CD14-positive monocyte (primary cell): ENCODE data around the gene PLOD1. TPM values are rescaled to one million over a fixed set of nuclear protein-coding genes. Genes with fewer than 3 reads are reported as not detected.

ENCODE experiments used
- DNase-seq, 3 donors: peaks; one replicate each; pipeline ENCODE4 v3.0.0-alpha.2; 2011 to 2022
- H2AFZ ChIP-seq: 2 replicates; pipeline ENCODE4 v1.6.0; 2012; ENCODE audit warnings: mild to moderate bottlenecking, low read depth, low read length, inconsistent platforms; ENCODE audit not compliant: insufficient read depth, poor library complexity, severe bottlenecking
- H3K27ac ChIP-seq, 2 donors: 1 replicate in 1 of 2; 2 replicates in 1 of 2; pipeline ENCODE4 v1.5.1; 2012 to 2013; ENCODE audit warnings: low read length in 2 of 2, control low read depth in 1 of 2, inconsistent platforms in 1 of 2, low read depth in 1 of 2, mild to moderate bottlenecking in 1 of 2
- H3K27me3 ChIP-seq, 2 donors: one replicate each; pipeline versions ENCODE4 v1.6.0 to v1.6.1; 2011 to 2013; ENCODE audit warnings: low read length in 2 of 2; ENCODE audit not compliant: control insufficient read depth in 2 of 2, insufficient read depth in 2 of 2
- H3K36me3 ChIP-seq, 2 donors: replicated peaks in 1 of 2; 1 replicate in 1 of 2; 2 replicates in 1 of 2; pipeline versions ENCODE4 v1.5.1 to v1.6.1; 2012 to 2013; ENCODE audit warnings: low read length in 2 of 2, control low read depth in 1 of 2, inconsistent platforms in 1 of 2, mild to moderate bottlenecking in 1 of 2; ENCODE audit not compliant: insufficient read depth in 2 of 2, control insufficient read depth in 1 of 2
- H3K4me1 ChIP-seq, 2 donors: 1 replicate in 1 of 2; 2 replicates in 1 of 2; pipeline versions ENCODE4 v1.5.1 to v1.6.1; 2012 to 2013; ENCODE audit warnings: low read length in 2 of 2, control low read depth in 1 of 2, inconsistent platforms in 1 of 2, mild to moderate bottlenecking in 1 of 2, moderate library complexity in 1 of 2; ENCODE audit not compliant: insufficient read depth in 2 of 2, control insufficient read depth in 1 of 2
- H3K4me2 ChIP-seq: replicated peaks from 2 replicates; pipeline ENCODE3; 2012; ENCODE audit warnings: low read length, moderate library complexity, mild to moderate bottlenecking; ENCODE audit not compliant: poor library complexity, severe bottlenecking; ENCODE audit errors: extremely low read depth
- H3K4me3 ChIP-seq, 3 experiments: fragments of 200-600 bp in 1 of 3; sonication (generic) in 1 of 3; replicated peaks in 1 of 3; 1 replicate in 2 of 3; 2 replicates in 1 of 3; pipeline ENCODE4 v1.5.1; 2011 to 2013; ENCODE audit warnings: low read length in 3 of 3, mild to moderate bottlenecking in 3 of 3, control low read depth in 2 of 3, low read depth in 2 of 3, inconsistent platforms in 1 of 3, moderate library complexity in 1 of 3
- H3K79me2 ChIP-seq: 2 replicates; pipeline ENCODE4 v1.6.0; 2012; ENCODE audit warnings: mild to moderate bottlenecking, control low read depth, inconsistent platforms, low read length, moderate library complexity; ENCODE audit not compliant: insufficient read depth
- H3K9ac ChIP-seq: 2 replicates; pipeline ENCODE4 v1.6.0; 2017; ENCODE audit warnings: low read length, mild to moderate bottlenecking; ENCODE audit not compliant: insufficient read depth, poor library complexity, severe bottlenecking
- H3K9me3 ChIP-seq, 2 donors: replicated peaks in 1 of 2; 1 replicate in 1 of 2; 2 replicates in 1 of 2; pipeline versions ENCODE4 v1.5.1 to v1.6.1; 2012 to 2013; ENCODE audit warnings: low read length in 2 of 2, control low read depth in 1 of 2; ENCODE audit not compliant: control insufficient read depth in 1 of 2, insufficient read depth in 1 of 2
- H4K20me1 ChIP-seq: 2 replicates; pipeline ENCODE4 v1.6.0; 2012; ENCODE audit warnings: mild to moderate bottlenecking, low read length, control low read depth, moderate library complexity; ENCODE audit not compliant: insufficient read depth
- H3K27ac Mint-ChIP-seq, 7 donors: one replicate each; pipeline ENCODE4 v1.8.0; 2020; ENCODE audit warnings: mild to moderate bottlenecking in 7 of 7, mixed read lengths in 7 of 7, moderate library complexity in 6 of 7, inconsistent platforms in 2 of 7
- H3K27me3 Mint-ChIP-seq, 3 donors: one replicate each; pipeline ENCODE4 v1.8.0; 2021 to 2022; ENCODE audit warnings: low read depth in 3 of 3, mild to moderate bottlenecking in 3 of 3, mixed read lengths in 3 of 3, moderate library complexity in 3 of 3, inconsistent platforms in 1 of 3
- H3K36me3 Mint-ChIP-seq, 2 donors: one replicate each; pipeline ENCODE4 v1.8.0; 2020; ENCODE audit warnings: mixed read lengths in 2 of 2, inconsistent platforms in 1 of 2, mild to moderate bottlenecking in 1 of 2
- H3K4me1 Mint-ChIP-seq: one replicate; pipeline ENCODE4 v1.8.0; 2020; ENCODE audit warnings: mild to moderate bottlenecking, mixed read lengths
- H3K4me3 Mint-ChIP-seq, 2 donors: one replicate each; pipeline ENCODE4 v1.8.0; 2020; ENCODE audit warnings: mild to moderate bottlenecking in 2 of 2, mixed read lengths in 2 of 2, moderate library complexity in 1 of 2
- H3K9me3 Mint-ChIP-seq, 7 donors: one replicate each; pipeline ENCODE4 v1.8.0; 2020 to 2022; ENCODE audit warnings: mixed read lengths in 7 of 7, mild to moderate bottlenecking in 6 of 7, moderate library complexity in 6 of 7, inconsistent platforms in 2 of 7
- CTCF ChIP-seq: fragments of 200-600 bp; IDR thresholded peaks from one replicate; pipeline ENCODE4 v1.8.0; 2022; ENCODE audit warnings: antibody characterized with exemption, mild to moderate bottlenecking
- WGBS: methylation state at CpG from one replicate; pipeline ENCODE4 v1.1.5; 2013; ENCODE audit warnings: missing lambda C conversion rate; ENCODE audit not compliant: insufficient coverage; 5-methylcytosine and 5-hydroxymethylcytosine counted together
- intact Hi-C, 2 donors: fragments of 100-400 bp; cut with micrococcal nuclease; formaldehyde crosslinking; loops; one replicate each; pipeline versions ENCODE4 v1.15.0 to v1.15.1; 2023
- polyA plus RNA-seq, 3 donors: library from polyadenylated mRNA; depleted of rRNA in 1 of 3; unstranded in 2 of 3; stranded (reverse) in 1 of 3; fragments of 300-500 nt in 2 of 3; fragments of >200 nt in 1 of 3; fragmentation: Illumina TruSeq in 2 of 3; gene quantifications; 1 replicate in 2 of 3; 2 replicates in 1 of 3; pipeline ENCODE4 v1.2.3, GENCODE V29; 2012 to 2021

Gene PLOD1
- polyA plus RNA-seq, 3 donors, result 44.5 to 53.4 (median 53.1) TPM

- TF ChIP-seq CTCF, result no peak
- 100% methylated on average over 2 of the region's 5 CpGs for WGBS
- Mint-ChIP-seq H3K9me3 (no peaks in the 10 kb centered on the region), H3K4me1 (no peaks in the 10 kb centered on the region), H3K27me3 (peaks cover 0 to 2% (median 0%) of the 10 kb centered on the region in 3 donors), H3K27ac (no peak overlapping the region), H3K36me3 (peaks cover 82 to 93% of the 10 kb centered on the region in 2 donors), H3K4me3 (no peak overlapping the region)
- H3K36me3 ChIP-seq, result peaks cover 81 to 100% of the 10 kb centered on the region in 2 donors
- peaks cover 4% of the 10 kb centered on the region for H4K20me1 ChIP-seq
- intact Hi-C loops, result no loop called here
- no peak overlapping the region for H2AFZ ChIP-seq
- no peak overlapping the region for H3K4me3 ChIP-seq
- no peak for DNase-seq
- H3K4me2 ChIP-seq, result no peak overlapping the region
- no peaks in the 10 kb centered on the region for H3K9me3 ChIP-seq
- H3K27me3 ChIP-seq, result no peaks in the 10 kb centered on the region
- H3K79me2 ChIP-seq, result no peaks in the 10 kb centered on the region
- H3K4me1 ChIP-seq, result no peaks in the 10 kb centered on the region
- H3K27ac ChIP-seq, result no peak overlapping the region
- H3K9ac ChIP-seq, result no peak overlapping the region
Measured at GRCh38 chr1:11997081-11997850, 62.7 kb downstream of the PLOD1 start.

- H3K9me3 ChIP-seq, result no peaks in the 10 kb centered on the region
- H3K27me3 ChIP-seq, result no peaks in the 10 kb centered on the region
- no peak overlapping the region for H3K4me3 ChIP-seq
- no peaks in the 10 kb centered on the region for H3K4me1 ChIP-seq
- TF ChIP-seq CTCF, result no peak
- no peak overlapping the region for H3K27ac ChIP-seq
- 96% methylated on average over 4 of the region's 5 CpGs for WGBS
- peaks cover 4% of the 10 kb centered on the region for H4K20me1 ChIP-seq
- no peaks in the 10 kb centered on the region for H3K79me2 ChIP-seq
- peak overlapping the region in 3 of 7 donors; percentile 6 to 64 (median 16) for H3K27ac Mint-ChIP-seq
- no peaks in the 10 kb centered on the region for H3K9me3 Mint-ChIP-seq
- peaks cover 87 to 94% of the 10 kb centered on the region in 2 donors for H3K36me3 Mint-ChIP-seq
- H3K4me3 Mint-ChIP-seq, result no peak overlapping the region
- DNase-seq, result no peak
- no peak overlapping the region for H3K4me2 ChIP-seq
- intact Hi-C loops, result no loop called here
- H3K27me3 Mint-ChIP-seq, result peaks cover 0 to 2% (median 0%) of the 10 kb centered on the region in 3 donors
- H3K4me1 Mint-ChIP-seq, result no peaks in the 10 kb centered on the region
- H3K9ac ChIP-seq, result no peak overlapping the region
- H2AFZ ChIP-seq, result no peak overlapping the region
- peaks cover 84 to 100% of the 10 kb centered on the region in 2 donors for H3K36me3 ChIP-seq
Measured at GRCh38 chr1:11998636-11999035, 64.1 kb downstream of the PLOD1 start.
